SK-N-SH treated with all-trans-retinoic acid at 6 μM for 48 hours (cell line): ENCODE results near the gene REPS1.

Experiments used
- CREB5 ChIP-seq: fragments of 250-450 bp; sonication (Bioruptor Pico); IDR thresholded peaks from 2 replicates; pipeline ENCODE4 v1.5.1; 2020; ENCODE audit warnings: low read depth, mild to moderate bottlenecking, moderate library complexity
- CSDC2 ChIP-seq: fragments of 250-450 bp; sonication (Bioruptor Pico); IDR thresholded peaks from 2 replicates; pipeline ENCODE4 v1.5.0; 2020; ENCODE audit warnings: mild to moderate bottlenecking, moderate library complexity
- PPARA ChIP-seq: fragments of 250-450 bp; sonication (Bioruptor Pico); IDR thresholded peaks from 2 replicates; pipeline ENCODE4 v1.5.0; 2020; ENCODE audit warnings: mild to moderate bottlenecking, borderline replicate concordance
- ZNF70 ChIP-seq: fragments of 450-650 bp; formaldehyde crosslinking; IDR thresholded peaks from 2 replicates; pipeline ENCODE4 v1.5.0; 2020; ENCODE audit warnings: mild to moderate bottlenecking, moderate library complexity

DNA sequence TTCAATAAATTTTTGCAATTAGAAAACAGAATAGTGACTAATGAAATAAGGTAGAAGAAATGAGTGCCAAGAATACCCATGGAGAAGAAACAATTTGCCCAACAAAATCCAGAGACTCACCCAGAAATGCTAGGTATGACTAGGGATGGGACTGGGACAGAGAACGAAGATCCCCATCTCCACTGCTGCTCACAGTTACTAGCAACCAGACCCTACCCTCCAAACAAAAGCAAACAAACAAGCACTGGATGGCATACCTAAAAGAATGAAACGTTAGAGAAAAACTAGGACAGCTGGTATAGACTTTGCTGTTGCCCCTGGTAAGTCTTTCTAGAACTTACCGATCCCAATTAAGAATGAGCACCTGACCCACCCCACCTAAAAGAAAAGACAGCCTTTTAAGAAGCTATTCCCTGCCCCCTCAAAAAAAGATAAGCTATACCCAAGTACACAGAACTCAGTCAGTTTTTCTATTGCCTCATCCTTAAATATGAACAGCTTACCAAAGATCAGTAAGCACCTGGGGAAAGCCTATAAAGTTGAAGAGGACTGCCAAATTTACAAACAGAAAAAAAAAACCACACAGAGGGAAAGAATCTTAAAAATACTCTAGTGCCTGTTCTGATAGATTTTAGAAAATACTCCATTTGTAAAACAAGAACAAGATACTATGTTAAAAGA, 31.7 kb downstream of the REPS1 start:
- no peak for TF ChIP-seq ZNF70 (CRISPR knock-in tag)
- TF ChIP-seq PPARA (CRISPR knock-in tag) = no peak
- TF ChIP-seq CSDC2 (CRISPR knock-in tag) = no peak
- no peak for TF ChIP-seq CREB5
